HepG2 (cell line): ENCODE data around the gene RHD. TPM values are rescaled to one million over a fixed set of nuclear protein-coding genes. Genes with fewer than 3 reads are reported as not detected.

ENCODE experiments used
- CBX1 ChIP-seq: IDR thresholded peaks from one replicate; pipeline ENCODE4 v1.6.1; 2016; ENCODE audit warnings: antibody characterized with exemption, low read depth
- DNMT3B ChIP-seq: conservative IDR thresholded peaks from 2 replicates; pipeline ENCODE4 v1.6.1; 2016; ENCODE audit warnings: missing biosample characterization, control low read depth
- GTF3A ChIP-seq: sonication (generic); formaldehyde crosslinking; conservative IDR thresholded peaks from 2 replicates; pipeline ENCODE4 v1.4.0; 2020; ENCODE audit warnings: mild to moderate bottlenecking, missing genetic modification reagents
- HIVEP1 ChIP-seq: sonication (generic); formaldehyde crosslinking; IDR thresholded peaks from 2 replicates; pipeline ENCODE4 v1.4.0; 2020; ENCODE audit warnings: mild to moderate bottlenecking, missing genetic modification reagents
- HNRNPK ChIP-seq: fragments of 200-400 bp; formaldehyde crosslinking; IDR thresholded peaks from 2 replicates; pipeline ENCODE4 v1.6.1; 2018; ENCODE audit warnings: low read length, low read depth, moderate library complexity, mild to moderate bottlenecking; ENCODE audit not compliant: poor library complexity, severe bottlenecking
- ISX ChIP-seq: sonication (generic); formaldehyde crosslinking; conservative IDR thresholded peaks from 2 replicates; pipeline ENCODE4 v1.5.0; 2020; ENCODE audit warnings: missing genetic modification reagents
- KLF16 ChIP-seq, 2 experiments: sonication (generic) in 1 of 2; formaldehyde crosslinking in 1 of 2; IDR thresholded peaks; 2 replicates each; pipeline versions ENCODE4 v1.6.1 to v1.8.0; 2016 to 2023; ENCODE audit warnings: missing genetic modification reagents in 2 of 2, missing compliant biosample characterization in 1 of 2
- MAF1 ChIP-seq: sonication (generic); formaldehyde crosslinking; IDR thresholded peaks from 2 replicates; pipeline ENCODE4 v1.5.0; 2020; ENCODE audit warnings: missing genetic modification reagents, borderline replicate concordance
- MBNL3 ChIP-seq: fragments of 250-450 bp; sonication (Bioruptor Pico); conservative IDR thresholded peaks from 2 replicates; pipeline ENCODE4 v1.8.0; 2022; ENCODE audit warnings: mild to moderate bottlenecking, inconsistent platforms
- NFKB2 ChIP-seq: sonication (generic); formaldehyde crosslinking; IDR thresholded peaks from 2 replicates; pipeline ENCODE4 v1.4.0; 2020; ENCODE audit warnings: missing genetic modification reagents, borderline replicate concordance
- NFRKB ChIP-seq: fragments of 450-650 bp; IDR thresholded peaks from 2 replicates; pipeline ENCODE4 v1.6.1; 2017
- RAD21 ChIP-seq: fragments of 450-650 bp; formaldehyde crosslinking; IDR thresholded peaks from 2 replicates; pipeline ENCODE4 v1.5.0; 2020; ENCODE audit warnings: mild to moderate bottlenecking
- SP2 ChIP-seq: sonication (generic); formaldehyde crosslinking; IDR thresholded peaks from 2 replicates; pipeline ENCODE4 v1.5.1; 2020; ENCODE audit warnings: mild to moderate bottlenecking, missing genetic modification reagents
- SPEN ChIP-seq: sonication (generic); formaldehyde crosslinking; IDR thresholded peaks from 2 replicates; pipeline ENCODE4 v1.5.1; 2020; ENCODE audit warnings: low read depth, mild to moderate bottlenecking, missing genetic modification reagents
- TOPORS ChIP-seq: sonication (generic); formaldehyde crosslinking; IDR thresholded peaks from 2 replicates; pipeline ENCODE4 v1.8.0; 2023; ENCODE audit warnings: mild to moderate bottlenecking, missing genetic modification reagents
- ZNF253 ChIP-seq: sonication (generic); formaldehyde crosslinking; IDR thresholded peaks from 2 replicates; pipeline ENCODE4 v1.8.0; 2022; ENCODE audit warnings: mild to moderate bottlenecking, missing genetic modification reagents, borderline replicate concordance
- ZNF263 ChIP-seq: sonication (generic); formaldehyde crosslinking; IDR thresholded peaks from 2 replicates; pipeline ENCODE4 v1.4.0; 2020; ENCODE audit warnings: missing genetic modification reagents
- ZNF274 ChIP-seq: sonication (generic); formaldehyde crosslinking; IDR thresholded peaks from 2 replicates; pipeline ENCODE4 v1.5.1; 2020; ENCODE audit warnings: mild to moderate bottlenecking, missing genetic modification reagents
- ZNF383 ChIP-seq: sonication (generic); formaldehyde crosslinking; IDR thresholded peaks from 2 replicates; pipeline ENCODE4 v1.4.0; 2020; ENCODE audit warnings: missing genetic modification reagents, mild to moderate bottlenecking, borderline replicate concordance
- ZNF441 ChIP-seq: sonication (generic); formaldehyde crosslinking; IDR thresholded peaks from 2 replicates; pipeline ENCODE4 v1.7.0; 2021; ENCODE audit warnings: missing genetic modification reagents, borderline replicate concordance
- ZNF766 ChIP-seq: sonication (generic); formaldehyde crosslinking; IDR thresholded peaks from 2 replicates; pipeline ENCODE4 v1.5.0; 2020; ENCODE audit warnings: missing genetic modification reagents, borderline replicate concordance
- polyA plus RNA-seq, 8 experiments: library from polyadenylated mRNA; depleted of rRNA in 3 of 8; stranded (reverse) in 7 of 8; unstranded in 1 of 8; fragments of >200 nt; fragmentation: Illumina TruSeq in 4 of 8; extraction: Trizol in 4 of 8; gene quantifications; 2 replicates each; pipeline versions ENCODE4 v1.2.1 to v1.2.3, GENCODE V29; 2011 to 2016; ENCODE audit warnings: low read depth in 4 of 8, missing spikeins in 1 of 8, mixed read lengths in 1 of 8; ENCODE audit not compliant: insufficient read depth in 1 of 8
- total RNA-seq, 5 experiments: library from RNA; depleted of rRNA; stranded (reverse); fragments of >200 nt; fragmentation: Illumina TruSeq; extraction: Trizol; gene quantifications; 2 replicates each; pipeline ENCODE4 v1.2.3, GENCODE V29; 2016; ENCODE audit warnings: low read depth in 1 of 5
- TF ChIP-seq, protein P1 (sequence below): sonication (generic); formaldehyde crosslinking; IDR thresholded peaks from 2 replicates; pipeline ENCODE4 v1.4.0; 2020; ENCODE audit warnings: low read depth, missing genetic modification reagents
- TF ChIP-seq, protein P2 (sequence below): sonication (generic); formaldehyde crosslinking; IDR thresholded peaks from 2 replicates; pipeline ENCODE4 v1.5.1; 2020; ENCODE audit warnings: missing genetic modification reagents, mild to moderate bottlenecking, borderline replicate concordance
- TF ChIP-seq, protein P3 (sequence below): sonication (generic); formaldehyde crosslinking; IDR thresholded peaks from 2 replicates; pipeline ENCODE4 v1.4.0; 2020; ENCODE audit warnings: missing genetic modification reagents; ENCODE audit errors: not compliant biosample characterization

Gene RHD
- total and polyA plus RNA-seq, 2 of the 13 experiments (the other 11 are each of a cell fraction or from before 2014, with no cell fraction given), result not detected

DNA sequence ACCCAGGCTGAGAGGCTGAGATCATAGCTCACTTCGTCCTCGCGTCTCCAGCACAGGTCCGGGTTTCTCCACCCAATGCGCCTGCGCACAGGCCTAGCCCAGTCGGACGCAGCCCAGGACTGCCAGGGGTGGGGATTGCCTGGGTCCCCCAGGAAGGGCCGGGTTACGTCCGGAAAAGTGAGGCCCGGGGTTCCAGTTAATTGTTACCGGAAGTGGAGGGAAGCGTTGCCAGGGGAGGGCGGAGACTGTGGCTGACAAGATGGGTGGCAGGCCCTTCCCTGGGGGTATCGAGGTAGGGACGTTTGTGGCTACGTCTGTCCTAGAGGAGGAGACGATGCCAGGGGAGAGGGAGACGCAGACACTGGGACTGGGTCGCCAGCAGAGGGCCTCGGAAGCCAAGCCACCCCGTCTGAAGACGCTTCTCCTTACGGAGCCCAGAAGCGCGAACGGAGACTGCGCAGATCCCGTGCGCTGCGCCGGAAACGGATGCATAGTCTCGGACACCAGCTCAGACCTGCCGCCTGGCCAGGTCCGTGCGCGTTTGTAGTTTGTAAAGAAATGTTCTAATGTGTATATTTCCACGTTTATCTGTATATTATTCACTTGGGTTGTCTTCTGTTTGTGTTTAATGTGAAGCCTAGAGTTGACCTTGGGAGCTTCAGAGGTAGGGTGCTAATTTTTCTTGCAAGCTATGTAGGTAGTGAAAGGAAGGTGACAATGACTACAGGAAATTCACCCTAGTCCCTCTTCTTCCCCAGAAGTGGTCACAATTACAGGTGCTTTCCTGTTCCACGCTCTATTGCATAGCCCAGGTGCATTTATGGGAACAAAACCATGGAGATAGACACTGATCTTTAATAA, 32.4 kb upstream of the RHD start (continued):
- TF ChIP-seq HIVEP1 (CRISPR knock-in tag) (peak; percentile 73), KLF16 (CRISPR knock-in tag; IDR thresholded peaks at IDR 0.05) (peak in 1 of 2 experiments; percentile 72; a peak in 2 of 4 replicates), TOPORS (CRISPR knock-in tag) (no peak), NFKB2 (CRISPR knock-in tag) (peak; percentile 34), ZNF383 (no peak; the same call in 1 of the 2 replicates), CBX1 (peak; percentile 44), ZNF253 (CRISPR knock-in tag) (0 out of 2 replicates have a peak, but pooled peaks have one; percentile 43), ZNF263 (CRISPR knock-in tag) (no peak), SPEN (CRISPR knock-in tag) (peak; percentile 51; the same call in 1 of the 2 replicates), RAD21 (CRISPR knock-in tag) (peak; percentile 77), SP2 (CRISPR knock-in tag) (peak; percentile 47; the same call in 1 of the 2 replicates), DNMT3B (CRISPR knock-in tag) (no peak), HNRNPK (no peak), ZNF441 (CRISPR knock-in tag) (no peak; the same call in 1 of the 2 replicates), ZNF274 (CRISPR knock-in tag) (peak; percentile 59; the same call in 1 of the 2 replicates), ISX (CRISPR knock-in tag) (no peak), MBNL3 (CRISPR knock-in tag) (no peak), MAF1 (CRISPR knock-in tag) (peak; percentile 65; the same call in 1 of the 2 replicates), NFRKB (no peak), ZNF766 (CRISPR knock-in tag) (peak; percentile 41; the same call in 1 of the 2 replicates), GTF3A (CRISPR knock-in tag) (no peak)
- TF ChIP-seq, protein P1, sequence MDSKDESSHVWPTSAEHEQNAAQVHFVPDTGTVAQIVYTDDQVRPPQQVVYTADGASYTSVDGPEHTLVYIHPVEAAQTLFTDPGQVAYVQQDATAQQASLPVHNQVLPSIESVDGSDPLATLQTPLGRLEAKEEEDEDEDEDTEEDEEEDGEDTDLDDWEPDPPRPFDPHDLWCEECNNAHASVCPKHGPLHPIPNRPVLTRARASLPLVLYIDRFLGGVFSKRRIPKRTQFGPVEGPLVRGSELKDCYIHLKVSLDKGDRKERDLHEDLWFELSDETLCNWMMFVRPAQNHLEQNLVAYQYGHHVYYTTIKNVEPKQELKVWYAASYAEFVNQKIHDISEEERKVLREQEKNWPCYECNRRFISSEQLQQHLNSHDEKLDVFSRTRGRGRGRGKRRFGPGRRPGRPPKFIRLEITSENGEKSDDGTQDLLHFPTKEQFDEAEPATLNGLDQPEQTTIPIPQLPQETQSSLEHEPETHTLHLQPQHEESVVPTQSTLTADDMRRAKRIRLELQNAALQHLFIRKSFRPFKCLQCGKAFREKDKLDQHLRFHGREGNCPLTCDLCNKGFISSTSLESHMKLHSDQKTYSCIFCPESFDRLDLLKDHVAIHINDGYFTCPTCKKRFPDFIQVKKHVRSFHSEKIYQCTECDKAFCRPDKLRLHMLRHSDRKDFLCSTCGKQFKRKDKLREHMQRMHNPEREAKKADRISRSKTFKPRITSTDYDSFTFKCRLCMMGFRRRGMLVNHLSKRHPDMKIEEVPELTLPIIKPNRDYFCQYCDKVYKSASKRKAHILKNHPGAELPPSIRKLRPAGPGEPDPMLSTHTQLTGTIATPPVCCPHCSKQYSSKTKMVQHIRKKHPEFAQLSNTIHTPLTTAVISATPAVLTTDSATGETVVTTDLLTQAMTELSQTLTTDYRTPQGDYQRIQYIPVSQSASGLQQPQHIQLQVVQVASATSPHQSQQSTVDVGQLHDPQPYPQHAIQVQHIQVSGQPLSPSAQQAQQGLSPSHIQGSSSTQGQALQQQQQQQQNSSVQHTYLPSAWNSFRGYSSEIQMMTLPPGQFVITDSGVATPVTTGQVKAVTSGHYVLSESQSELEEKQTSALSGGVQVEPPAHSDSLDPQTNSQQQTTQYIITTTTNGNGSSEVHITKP (CRISPR knock-in tag), result no peak
- TF ChIP-seq, protein P2, sequence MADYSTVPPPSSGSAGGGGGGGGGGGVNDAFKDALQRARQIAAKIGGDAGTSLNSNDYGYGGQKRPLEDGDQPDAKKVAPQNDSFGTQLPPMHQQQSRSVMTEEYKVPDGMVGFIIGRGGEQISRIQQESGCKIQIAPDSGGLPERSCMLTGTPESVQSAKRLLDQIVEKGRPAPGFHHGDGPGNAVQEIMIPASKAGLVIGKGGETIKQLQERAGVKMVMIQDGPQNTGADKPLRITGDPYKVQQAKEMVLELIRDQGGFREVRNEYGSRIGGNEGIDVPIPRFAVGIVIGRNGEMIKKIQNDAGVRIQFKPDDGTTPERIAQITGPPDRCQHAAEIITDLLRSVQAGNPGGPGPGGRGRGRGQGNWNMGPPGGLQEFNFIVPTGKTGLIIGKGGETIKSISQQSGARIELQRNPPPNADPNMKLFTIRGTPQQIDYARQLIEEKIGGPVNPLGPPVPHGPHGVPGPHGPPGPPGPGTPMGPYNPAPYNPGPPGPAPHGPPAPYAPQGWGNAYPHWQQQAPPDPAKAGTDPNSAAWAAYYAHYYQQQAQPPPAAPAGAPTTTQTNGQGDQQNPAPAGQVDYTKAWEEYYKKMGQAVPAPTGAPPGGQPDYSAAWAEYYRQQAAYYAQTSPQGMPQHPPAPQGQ (CRISPR knock-in tag), result no peak
- TF ChIP-seq, protein P3, sequence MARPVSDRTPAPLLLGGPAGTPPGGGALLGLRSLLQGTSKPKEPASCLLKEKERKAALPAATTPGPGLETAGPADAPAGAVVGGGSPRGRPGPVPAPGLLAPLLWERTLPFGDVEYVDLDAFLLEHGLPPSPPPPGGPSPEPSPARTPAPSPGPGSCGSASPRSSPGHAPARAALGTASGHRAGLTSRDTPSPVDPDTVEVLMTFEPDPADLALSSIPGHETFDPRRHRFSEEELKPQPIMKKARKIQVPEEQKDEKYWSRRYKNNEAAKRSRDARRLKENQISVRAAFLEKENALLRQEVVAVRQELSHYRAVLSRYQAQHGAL (CRISPR knock-in tag), result no peak
